ENCODE measurements around the gene MTFR1L.
A peak's percentile ranks its signal among the peaks of the same experiment; 100 is the strongest.

The MTFR1L gene

GRCh38 chr1:25806418-25806817, 13.3 kb upstream of the MTFR1L start:
- DNase-seq, result peak in 11 of 56 donors; percentile 14 to 54 (median 27)

DNA sequence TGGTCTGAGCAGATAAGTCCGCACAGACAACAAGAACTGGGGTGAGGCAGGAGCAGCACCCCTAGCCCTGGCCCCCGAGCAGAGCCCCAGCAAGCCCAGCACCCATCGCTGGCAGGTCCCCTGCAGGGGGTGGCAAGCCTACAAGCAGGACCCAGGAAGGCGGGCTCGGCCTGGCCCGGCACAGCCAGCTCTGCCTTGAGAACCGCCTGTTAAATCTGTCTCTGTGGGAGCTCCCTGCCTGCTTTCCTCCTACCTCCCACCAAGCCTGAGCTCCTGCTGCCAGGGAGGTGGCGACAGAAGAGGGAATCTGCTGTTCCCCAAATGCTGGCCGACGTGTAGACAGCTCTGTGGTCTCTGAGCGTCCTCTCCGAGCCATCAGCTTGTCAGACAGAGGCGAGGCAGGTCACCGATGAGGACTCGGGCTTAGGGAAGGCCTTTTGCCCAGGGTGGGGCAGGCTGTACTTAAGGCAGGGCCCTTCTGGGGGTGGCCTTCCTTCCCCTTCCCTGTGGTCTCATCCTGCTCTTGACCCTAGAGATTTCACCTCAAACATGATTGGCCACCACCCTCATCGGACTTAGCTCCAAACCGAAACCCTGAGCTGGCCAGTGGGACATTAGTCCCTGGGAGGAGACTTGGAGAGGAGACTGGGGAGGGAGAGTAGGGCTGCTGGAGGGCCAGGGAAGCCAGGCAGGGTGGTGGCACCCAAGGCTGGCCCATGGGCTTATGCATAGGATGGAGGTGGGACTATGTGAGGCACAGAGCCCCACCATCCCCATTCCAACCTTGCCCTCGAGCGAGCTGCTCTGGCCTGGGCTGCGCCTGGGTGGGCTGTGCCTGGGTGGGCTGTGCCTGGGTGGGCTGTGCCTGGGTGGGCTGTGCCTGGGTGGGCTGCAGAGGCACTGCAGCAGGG, 12.0 kb upstream of the MTFR1L start:
- peak in 7 of 56 donors; percentile 16 to 43 (median 32) for DNase-seq

- no peak for DNase-seq
These were observed 11.1 kb upstream of the MTFR1L start for GRCh38 chr1:25808481-25809244.

DNA sequence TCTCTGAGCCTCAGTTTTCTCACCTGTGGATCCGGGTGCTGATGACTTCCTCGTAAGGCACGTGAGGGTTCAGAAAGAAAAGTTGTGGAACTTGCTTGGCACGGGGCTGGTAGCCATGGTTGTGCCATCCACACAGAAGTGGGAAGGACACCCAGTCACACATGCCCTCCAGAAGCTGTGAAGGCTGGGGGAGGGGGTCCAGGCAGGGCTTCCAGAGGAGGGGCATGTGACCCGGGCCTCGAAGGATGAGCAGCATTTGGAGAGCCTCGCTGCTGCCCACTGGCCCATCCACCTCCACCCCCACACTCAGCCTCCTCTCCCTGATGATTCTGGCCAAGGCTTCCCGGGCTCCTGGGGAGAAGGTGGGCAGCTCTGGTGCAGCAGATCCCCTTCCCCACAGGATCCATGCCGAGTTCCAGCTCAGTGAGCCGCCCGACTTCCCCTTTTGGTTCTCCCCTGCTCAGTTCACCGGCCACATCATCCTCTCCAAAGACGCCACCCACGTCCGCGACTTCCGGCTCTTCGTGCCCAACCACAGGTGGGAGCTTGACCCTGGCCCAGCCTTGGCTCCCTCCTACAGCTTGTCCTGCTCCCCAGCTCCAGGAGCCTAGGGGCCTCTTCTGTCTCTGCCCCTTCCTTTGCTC, 10.3 kb upstream of the MTFR1L start:
- no peak for DNase-seq

DNA sequence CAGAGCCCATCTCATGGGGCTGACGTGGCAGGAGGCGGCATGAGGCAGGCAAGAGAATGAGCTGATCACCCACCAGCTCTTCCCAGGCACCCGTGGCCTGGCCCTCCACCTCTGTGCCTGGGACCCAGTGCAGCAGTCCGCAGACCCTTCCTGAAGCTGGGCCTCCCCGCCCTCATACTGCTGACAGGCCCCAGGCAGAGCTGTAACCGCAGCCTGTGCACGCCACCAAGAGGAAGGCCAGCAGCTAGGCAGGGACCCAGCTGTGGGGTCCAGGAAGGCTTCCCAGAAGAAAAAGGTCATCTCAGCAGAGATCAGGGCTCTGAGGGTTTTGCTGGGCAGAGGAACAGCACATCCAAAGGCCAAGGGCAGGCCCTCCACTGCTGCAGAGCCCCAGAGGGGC, 9.8 kb upstream of the MTFR1L start:
- no peak for DNase-seq

DNA sequence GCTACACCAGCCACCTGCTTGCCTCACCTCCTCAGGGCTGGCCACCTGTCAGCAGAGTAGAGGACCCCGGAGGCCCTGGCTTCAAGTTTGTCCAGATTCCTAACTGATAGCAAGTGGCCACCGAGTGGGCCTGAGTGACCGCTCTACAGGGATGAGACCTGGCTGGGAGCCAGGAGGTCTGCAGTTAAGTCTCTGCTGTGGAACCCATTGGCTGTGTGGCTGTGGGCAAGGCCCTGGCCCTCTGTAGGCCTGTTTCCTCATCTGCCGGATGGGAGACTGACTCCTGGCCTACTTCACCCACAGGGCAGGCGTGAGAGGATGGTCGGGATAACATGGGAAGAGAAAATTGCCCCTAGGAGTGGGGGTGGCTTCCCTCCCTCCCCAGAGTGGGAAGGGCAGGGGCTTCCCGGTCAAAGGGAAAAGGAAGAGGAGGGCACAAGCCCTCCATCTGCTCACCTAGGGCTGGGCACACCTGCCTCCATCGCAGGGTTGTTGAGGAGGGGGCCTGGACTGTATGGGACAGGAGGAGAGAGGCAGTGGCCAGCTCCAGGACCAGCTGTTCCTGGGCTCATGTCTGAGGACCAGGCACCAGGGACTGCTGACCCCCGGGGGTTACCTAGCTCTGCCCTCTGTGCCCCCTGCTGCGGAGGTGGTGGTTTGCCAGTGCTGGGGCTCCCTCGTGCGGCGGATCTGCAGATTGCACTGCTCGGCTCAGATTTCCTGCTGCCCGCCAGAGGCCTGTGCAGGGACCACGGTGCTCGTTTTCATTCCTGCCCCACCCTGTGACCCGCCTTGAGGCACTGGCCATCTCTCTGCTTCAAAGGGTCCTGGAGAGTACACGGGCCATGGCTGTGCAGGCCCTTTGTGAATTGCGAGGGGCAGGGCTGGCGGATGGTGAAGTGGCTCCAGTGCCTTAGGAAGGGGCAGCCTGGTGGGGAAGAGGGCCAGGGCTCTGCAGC, 9.1 kb upstream of the MTFR1L start:
- DNase-seq, result peak in 49 of 56 donors; percentile 13 to 85 (median 51)

GRCh38 chr1:25811384-25812082, 8.2 kb upstream of the MTFR1L start:
- DNase-seq, result no peak

GRCh38 chr1:25813071-25813733, 6.6 kb upstream of the MTFR1L start:
- no peak for DNase-seq

DNA sequence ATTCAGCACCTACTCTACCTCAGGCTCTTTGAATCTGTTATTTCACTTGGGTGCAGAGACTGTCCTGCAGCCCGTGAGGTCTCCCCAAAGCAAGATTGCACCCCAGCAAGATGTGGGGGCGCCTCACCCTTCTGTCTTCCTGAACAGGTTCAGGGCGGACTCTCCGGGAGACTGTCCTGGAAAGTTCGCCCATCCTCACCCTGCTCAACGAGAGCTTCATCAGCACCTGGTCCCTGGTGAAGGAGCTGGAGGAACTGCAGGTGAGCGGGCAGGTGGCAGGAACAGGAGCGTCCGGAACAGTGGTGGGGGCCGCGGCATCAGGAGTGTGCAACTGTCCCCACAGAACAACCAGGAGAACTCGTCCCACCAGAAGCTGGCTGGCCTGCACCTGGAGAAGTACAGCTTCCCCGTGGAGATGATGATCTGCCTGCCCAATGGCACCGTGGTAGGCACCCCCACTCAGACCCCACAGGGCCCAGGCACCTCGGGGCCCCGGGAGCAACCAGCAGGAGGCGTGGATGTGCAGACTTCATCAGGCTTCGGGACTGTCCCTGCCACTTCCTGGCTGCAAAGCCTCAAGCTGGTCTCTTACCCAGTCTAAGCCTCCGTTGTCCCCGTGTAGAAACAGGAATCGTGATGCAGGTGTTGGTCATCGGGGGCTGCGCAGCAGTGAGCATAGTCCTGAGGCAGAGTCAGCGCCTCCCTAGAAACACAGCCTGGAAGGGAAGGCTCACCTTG, 5.9 kb upstream of the MTFR1L start:
- DNase-seq, result no peak

DNA sequence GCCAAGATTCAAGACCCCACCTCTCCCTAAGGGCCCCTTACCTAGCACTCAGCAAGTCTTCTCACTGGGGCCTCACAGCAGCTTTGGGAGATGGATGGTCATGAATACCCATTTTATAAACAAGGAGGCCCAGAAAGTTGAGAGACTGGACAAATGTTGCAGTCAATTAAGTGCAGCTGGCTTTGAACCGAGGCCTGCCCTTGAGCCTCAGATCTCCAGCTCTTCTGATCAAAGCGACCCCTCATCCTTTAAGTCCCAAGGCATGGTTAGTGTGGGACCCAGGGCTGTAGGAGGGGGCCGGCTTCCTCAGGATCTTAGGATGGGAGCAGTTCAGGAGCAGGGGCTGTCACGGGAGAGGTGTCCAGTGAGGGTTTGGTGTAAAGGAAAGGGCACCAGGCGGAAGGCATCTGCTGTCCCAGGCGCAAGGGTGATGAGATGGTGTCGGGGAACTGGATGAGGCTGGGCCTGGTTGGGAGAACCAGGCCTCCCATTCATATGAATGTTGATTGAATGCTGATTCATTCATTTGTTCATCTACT, 5.1 kb upstream of the MTFR1L start:
- DNase-seq, result no peak

- DNase-seq, result no peak
These were observed 4.3 kb upstream of the MTFR1L start for GRCh38 chr1:25815208-25816111.

DNA sequence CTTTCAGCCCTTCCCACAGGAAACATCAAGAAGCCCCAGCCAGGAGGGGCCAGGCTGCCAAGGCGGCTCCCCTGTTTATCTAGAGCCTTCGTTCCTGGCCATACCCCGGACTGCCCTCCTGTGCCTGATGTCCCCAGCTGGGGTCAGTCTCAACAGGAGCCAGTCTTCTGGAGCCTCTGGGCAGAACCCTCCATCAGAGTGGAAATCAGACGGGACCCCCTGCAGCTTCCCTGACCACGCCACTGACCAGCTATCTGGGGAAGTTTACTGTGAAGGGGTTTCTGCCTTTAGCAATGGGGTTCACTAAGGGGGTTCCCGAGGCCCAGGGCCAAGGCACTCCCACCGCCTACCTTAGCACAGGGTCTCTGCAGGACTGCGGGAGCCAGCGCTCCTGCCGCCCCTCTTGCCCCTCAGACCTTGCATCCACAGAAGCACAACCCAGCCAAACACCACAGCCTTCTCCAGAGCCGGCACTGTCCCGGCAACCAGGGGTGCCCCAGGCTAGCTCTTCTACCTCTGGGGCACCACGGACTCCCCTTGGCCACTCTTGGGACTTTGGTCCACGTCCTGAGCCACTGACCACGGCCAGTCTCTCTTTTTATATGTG, 3.5 kb upstream of the MTFR1L start:
- no peak for DNase-seq

DNA sequence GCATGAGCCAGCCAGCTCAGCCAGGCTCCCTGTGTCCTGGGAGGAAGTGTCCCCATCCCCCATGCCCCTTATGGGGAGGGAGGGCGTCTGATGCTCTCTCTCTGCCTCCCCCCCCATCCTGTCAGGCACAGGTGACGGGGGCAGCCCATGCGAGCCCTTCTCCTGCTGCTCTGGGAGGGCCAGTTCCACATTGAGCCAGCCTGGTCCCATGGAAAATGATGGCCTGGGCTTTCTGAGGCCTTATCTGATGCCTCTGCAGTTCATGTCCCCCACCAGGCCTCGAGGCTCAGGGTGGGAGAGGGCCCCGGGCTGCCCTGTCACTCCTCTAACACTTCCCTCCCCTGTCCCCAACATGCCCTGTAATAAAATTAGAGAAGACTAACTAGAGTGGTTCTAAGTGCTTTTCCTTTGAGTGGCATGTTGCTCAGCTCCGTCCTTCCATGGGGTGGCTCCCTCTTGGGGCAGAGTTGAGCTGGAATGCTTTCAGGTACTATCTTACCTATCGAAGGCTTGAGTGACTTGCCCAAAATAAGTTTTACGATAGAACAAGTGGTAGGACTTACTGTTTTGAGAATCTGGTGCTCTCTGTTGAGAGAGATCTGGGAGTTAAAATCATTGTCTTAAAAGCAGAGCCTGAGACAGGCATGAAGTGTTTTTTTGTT, 1.8 kb upstream of the MTFR1L start:
- no peak for DNase-seq

GRCh38 chr1:25818569-25818968, 1.2 kb upstream of the MTFR1L start:
- no peak for DNase-seq

DNA sequence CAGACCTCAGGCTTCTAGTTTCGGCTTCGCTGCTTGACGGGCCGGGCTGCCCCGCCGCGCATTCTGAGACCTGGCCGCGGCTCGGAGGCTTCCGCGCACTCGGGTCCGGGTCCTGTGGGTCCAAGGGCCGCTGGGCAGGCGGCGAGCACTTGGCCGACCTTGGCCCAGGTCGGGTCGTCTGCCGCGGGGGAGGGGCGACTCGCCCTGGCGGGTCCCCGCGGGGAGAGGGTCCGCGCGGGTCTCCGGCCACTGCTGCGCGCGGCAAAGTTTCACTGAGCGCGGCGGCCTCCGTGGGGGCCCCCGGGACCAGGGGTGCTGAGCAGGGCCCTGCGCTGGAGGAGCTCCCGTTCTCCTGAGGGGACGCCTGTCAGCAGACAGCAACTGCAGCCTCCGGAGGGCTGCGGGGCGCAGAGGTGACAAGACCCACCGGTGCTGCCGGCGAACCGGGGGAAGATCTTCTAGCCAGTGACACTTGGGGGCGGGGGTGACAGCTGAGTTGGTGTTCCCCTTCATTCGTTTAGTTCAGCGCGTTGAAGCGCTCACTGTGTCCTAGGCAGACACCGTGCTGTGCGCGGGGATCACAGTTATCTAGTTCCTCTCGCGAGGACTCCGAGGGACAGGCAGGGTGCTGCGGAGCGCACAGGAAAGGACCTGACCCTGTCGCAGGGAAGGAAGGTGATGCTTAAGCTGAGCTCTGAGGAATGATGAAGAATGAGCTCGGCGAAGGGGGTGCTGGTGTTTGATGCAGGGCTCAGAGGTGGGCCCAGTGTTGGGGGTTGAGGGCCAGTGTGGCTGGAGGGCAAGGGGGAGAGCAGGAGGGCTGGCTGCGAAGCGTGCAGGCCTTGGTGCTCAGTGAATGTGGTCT, 725 bp downstream of the MTFR1L start:
- DNase-seq, result peak in 19 of 56 donors; percentile 8 to 63 (median 46)

Measured in nucleus accumbens (tissue), 56 donors.